HepG2 (cell line): ENCODE measurements around the gene BCL7A. TPM values are rescaled to one million over a fixed set of nuclear protein-coding genes. Genes with fewer than 3 reads are reported as not detected.

ENCODE experiments used
- AKNA ChIP-seq: sonication (generic); formaldehyde crosslinking; IDR thresholded peaks from 2 replicates; pipeline ENCODE4 v1.4.0; 2020; ENCODE audit warnings: missing genetic modification reagents, borderline replicate concordance
- FOSL2 ChIP-seq: sonication (generic); formaldehyde crosslinking; IDR thresholded peaks from 2 replicates; pipeline ENCODE4 v1.4.0; 2020; ENCODE audit warnings: missing genetic modification reagents
- HES4 ChIP-seq: sonication (generic); formaldehyde crosslinking; IDR thresholded peaks from 2 replicates; pipeline ENCODE4 v1.9.0; 2021; ENCODE audit warnings: mild to moderate bottlenecking, missing genetic modification reagents, borderline replicate concordance
- HNF4G ChIP-seq, 2 experiments: sonication (generic) in 1 of 2; formaldehyde crosslinking in 1 of 2; IDR thresholded peaks; 2 replicates each; pipeline versions ENCODE4 v1.4.0 to v1.6.1; 2011 to 2020; ENCODE audit warnings: borderline replicate concordance in 2 of 2, low read depth in 2 of 2, mild to moderate bottlenecking in 2 of 2, low read length in 1 of 2, missing genetic modification reagents in 1 of 2, moderate library complexity in 1 of 2
- KDM2A ChIP-seq: sonication (generic); formaldehyde crosslinking; IDR thresholded peaks from 2 replicates; pipeline ENCODE4 v1.4.0; 2020; ENCODE audit warnings: low read depth, missing genetic modification reagents, borderline replicate concordance
- MXI1 ChIP-seq: IDR thresholded peaks from 3 replicates; pipeline ENCODE4 v1.6.1; 2012; ENCODE audit warnings: low read depth, low read length, inconsistent platforms, borderline replicate concordance
- PHF5A ChIP-seq: IDR thresholded peaks from one replicate; pipeline ENCODE4 v1.6.1; 2018; ENCODE audit warnings: low read depth, missing genetic modification reagents; ENCODE audit not compliant: unreplicated experiment
- PITX1 ChIP-seq: sonication (generic); formaldehyde crosslinking; IDR thresholded peaks from 2 replicates; pipeline ENCODE4 v1.5.1; 2020; ENCODE audit warnings: mild to moderate bottlenecking, missing genetic modification reagents
- PRPF4 ChIP-seq: fragments of 200-400 bp; formaldehyde crosslinking; IDR thresholded peaks from 2 replicates; pipeline ENCODE4 v1.6.1; 2016; ENCODE audit warnings: low read length, low read depth; ENCODE audit not compliant: poor library complexity, severe bottlenecking
- RELA ChIP-seq: sonication (generic); formaldehyde crosslinking; IDR thresholded peaks from 2 replicates; pipeline ENCODE4 v1.4.0; 2020; ENCODE audit warnings: missing genetic modification reagents
- U2AF2 ChIP-seq: fragments of 200-400 bp; formaldehyde crosslinking; IDR thresholded peaks from 2 replicates; pipeline ENCODE4 v1.6.1; 2017; ENCODE audit warnings: low read depth, mild to moderate bottlenecking, low read length
- USF2 ChIP-seq, 2 experiments: sonication (generic) in 1 of 2; formaldehyde crosslinking in 1 of 2; IDR thresholded peaks; 2 replicates each; pipeline versions ENCODE4 v1.5.1 to v1.6.1; 2011 to 2020; ENCODE audit warnings: borderline replicate concordance in 1 of 2, low read depth in 1 of 2, low read length in 1 of 2, mild to moderate bottlenecking in 1 of 2, missing genetic modification reagents in 1 of 2, moderate library complexity in 1 of 2
- ZNF260 ChIP-seq: sonication (generic); formaldehyde crosslinking; IDR thresholded peaks from 2 replicates; pipeline ENCODE4 v1.4.0; 2020; ENCODE audit warnings: missing genetic modification reagents, low read depth, mild to moderate bottlenecking, borderline replicate concordance
- ZNF333 ChIP-seq: sonication (generic); formaldehyde crosslinking; IDR thresholded peaks from 2 replicates; pipeline ENCODE4 v1.4.0; 2020; ENCODE audit warnings: mild to moderate bottlenecking, missing genetic modification reagents, borderline replicate concordance
- ZNF710 ChIP-seq: sonication (generic); formaldehyde crosslinking; IDR thresholded peaks from 2 replicates; pipeline ENCODE4 v1.5.0; 2020; ENCODE audit warnings: mild to moderate bottlenecking, missing genetic modification reagents, borderline replicate concordance
- polyA plus RNA-seq, 8 experiments: library from polyadenylated mRNA; depleted of rRNA in 3 of 8; stranded (reverse) in 7 of 8; unstranded in 1 of 8; fragments of >200 nt; fragmentation: Illumina TruSeq in 4 of 8; extraction: Trizol in 4 of 8; gene quantifications; 2 replicates each; pipeline versions ENCODE4 v1.2.1 to v1.2.3, GENCODE V29; 2011 to 2016; ENCODE audit warnings: low read depth in 4 of 8, missing spikeins in 1 of 8, mixed read lengths in 1 of 8; ENCODE audit not compliant: insufficient read depth in 1 of 8
- total RNA-seq, 5 experiments: library from RNA; depleted of rRNA; stranded (reverse); fragments of >200 nt; fragmentation: Illumina TruSeq; extraction: Trizol; gene quantifications; 2 replicates each; pipeline ENCODE4 v1.2.3, GENCODE V29; 2016; ENCODE audit warnings: low read depth in 1 of 5

Gene BCL7A
- total and polyA plus RNA-seq, 2 of the 13 experiments (the other 11 are each of a cell fraction or from before 2014, with no cell fraction given) = 4.1 to 6.2 TPM

DNA sequence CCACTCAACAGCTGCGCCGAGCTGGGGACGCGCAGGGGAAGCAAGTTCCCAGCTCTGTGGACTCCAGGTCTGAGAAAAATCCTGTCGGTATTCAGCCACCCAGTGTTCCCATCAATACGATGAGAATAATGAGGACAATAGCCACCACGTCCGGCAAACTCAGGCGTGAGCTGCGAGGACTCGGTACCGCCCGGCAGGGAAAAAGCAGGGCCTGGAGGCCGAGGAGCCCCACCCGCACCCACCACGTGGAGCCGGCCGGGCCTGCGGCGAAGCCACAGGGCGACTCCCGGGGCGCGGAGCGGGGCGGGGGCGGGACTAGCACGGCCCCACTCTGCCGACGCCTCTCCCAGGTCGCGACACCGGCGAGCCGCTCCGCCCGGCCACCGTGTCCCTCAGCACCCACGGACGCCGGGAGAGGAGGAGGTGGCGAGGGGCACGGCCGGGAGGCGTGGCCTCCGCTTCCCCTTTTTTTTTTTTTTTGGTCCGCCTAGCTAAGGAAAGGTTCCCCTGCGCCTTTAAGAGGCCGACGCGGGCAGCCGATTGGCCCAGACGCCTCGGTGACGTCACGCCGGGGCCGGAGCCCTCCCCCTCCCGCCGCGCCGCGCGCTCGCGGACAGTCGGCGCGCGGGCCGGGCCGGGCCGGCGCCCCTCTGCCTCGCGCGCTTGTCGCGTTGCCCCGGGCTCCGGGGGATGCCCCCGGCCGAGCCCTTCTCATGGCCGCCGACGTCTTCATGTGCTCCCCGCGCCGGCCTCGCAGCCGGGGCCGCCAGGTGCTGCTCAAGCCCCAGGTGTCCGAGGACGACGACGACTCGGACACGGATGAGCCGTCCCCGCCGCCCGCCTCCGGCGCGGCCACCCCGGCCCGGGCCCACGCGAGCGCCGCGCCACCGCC is 56.7 kb downstream of the BCL7A start, which contains the start of gene MLXIP (continued):
- TF ChIP-seq MXI1 (peak; percentile 86; the same call in 1 of the 3 replicates), ZNF710 (CRISPR knock-in tag) (peak; percentile 46; the same call in 1 of the 2 replicates), USF2 (IDR thresholded peaks at IDR 0.05; ENCODE audit: low read depth, low read length) (no peak), USF2 (CRISPR knock-in tag; IDR thresholded peaks at IDR 0.05; ENCODE audit: borderline replicate concordance) (no peak), PITX1 (CRISPR knock-in tag) (no peak), HNF4G (IDR thresholded peaks at IDR 0.05; ENCODE audit: borderline replicate concordance, low read depth, low read length) (0 out of 2 replicates have a peak, but pooled peaks have one; percentile 4), HNF4G (CRISPR knock-in tag; IDR thresholded peaks at IDR 0.05; ENCODE audit: borderline replicate concordance, low read depth) (no peak), ZNF260 (CRISPR knock-in tag) (no peak), HES4 (CRISPR knock-in tag) (peak; percentile 88), KDM2A (peak; percentile 65), AKNA (CRISPR knock-in tag) (no peak), ZNF333 (CRISPR knock-in tag) (peak; percentile 62; the same call in 1 of the 2 replicates), PHF5A (CRISPR knock-in tag) (no peak), U2AF2 (no peak), RELA (CRISPR knock-in tag) (no peak), PRPF4 (no peak), FOSL2 (CRISPR knock-in tag) (no peak)
